Activated T-cell treated with anti-CD3 and anti-CD28 coated beads, Interleukin-2, amount 50 U/mL, for 1 hour (primary cell): ENCODE data around the gene ANKS1A.
"Not testable (repeated sequence)": the region's sequence is repeated elsewhere in the genome, so short reads cannot be mapped to it uniquely, and the experiment has no call there.

Source experiments
- DNase-seq: peaks from one replicate; pipeline ENCODE4 v3.0.0-alpha.2; 2020

The ANKS1A gene

DNA sequence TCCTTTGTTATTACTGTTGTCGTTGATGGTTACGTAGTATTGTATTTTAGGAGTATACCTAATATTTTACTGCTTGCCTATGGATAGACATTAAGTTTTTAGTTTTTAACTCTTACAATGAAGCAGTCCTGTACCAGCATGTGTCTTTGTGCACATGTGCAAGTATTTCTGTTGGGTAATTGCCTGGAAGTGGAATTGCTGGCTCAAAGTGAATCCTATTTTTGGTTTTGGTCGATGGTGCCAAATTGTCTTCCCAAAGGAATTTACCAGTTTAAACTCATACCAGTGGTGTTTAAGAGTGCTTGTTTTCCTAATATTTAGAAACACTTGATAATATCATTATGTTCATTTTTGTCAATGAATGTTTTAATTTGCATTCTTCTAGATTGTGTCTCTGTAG is 75.5 kb downstream of the ANKS1A start:
- no peak for DNase-seq

GRCh38 chr6:34967461-34967860 is 78.4 kb downstream of the ANKS1A start:
- DNase-seq = no peak

- DNase-seq = no peak
Measured at GRCh38 chr6:34969662-34970265, 80.7 kb downstream of the ANKS1A start.

DNA sequence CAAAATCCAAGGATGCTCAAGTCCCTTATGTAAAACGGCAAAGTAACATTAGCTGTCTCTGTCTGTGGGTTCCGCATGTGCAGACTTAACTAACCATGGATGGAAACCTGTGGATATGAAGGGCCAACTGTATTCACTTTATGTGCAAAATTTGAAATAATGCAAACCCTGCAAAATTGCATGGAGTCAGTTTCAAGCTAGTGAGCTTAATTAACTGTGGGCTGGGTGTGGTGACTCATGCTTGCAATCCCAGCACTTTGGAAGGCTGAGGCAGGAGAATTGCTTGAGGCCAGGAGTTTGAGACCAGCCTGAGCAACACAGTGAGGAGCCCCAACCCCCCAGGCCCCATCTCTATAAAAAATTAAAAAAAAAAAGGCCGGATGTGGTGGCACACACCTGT is 81.4 kb downstream of the ANKS1A start:
- no peak for DNase-seq

- DNase-seq = no peak
Measured at GRCh38 chr6:34970957-34971356, 81.9 kb downstream of the ANKS1A start.

DNA sequence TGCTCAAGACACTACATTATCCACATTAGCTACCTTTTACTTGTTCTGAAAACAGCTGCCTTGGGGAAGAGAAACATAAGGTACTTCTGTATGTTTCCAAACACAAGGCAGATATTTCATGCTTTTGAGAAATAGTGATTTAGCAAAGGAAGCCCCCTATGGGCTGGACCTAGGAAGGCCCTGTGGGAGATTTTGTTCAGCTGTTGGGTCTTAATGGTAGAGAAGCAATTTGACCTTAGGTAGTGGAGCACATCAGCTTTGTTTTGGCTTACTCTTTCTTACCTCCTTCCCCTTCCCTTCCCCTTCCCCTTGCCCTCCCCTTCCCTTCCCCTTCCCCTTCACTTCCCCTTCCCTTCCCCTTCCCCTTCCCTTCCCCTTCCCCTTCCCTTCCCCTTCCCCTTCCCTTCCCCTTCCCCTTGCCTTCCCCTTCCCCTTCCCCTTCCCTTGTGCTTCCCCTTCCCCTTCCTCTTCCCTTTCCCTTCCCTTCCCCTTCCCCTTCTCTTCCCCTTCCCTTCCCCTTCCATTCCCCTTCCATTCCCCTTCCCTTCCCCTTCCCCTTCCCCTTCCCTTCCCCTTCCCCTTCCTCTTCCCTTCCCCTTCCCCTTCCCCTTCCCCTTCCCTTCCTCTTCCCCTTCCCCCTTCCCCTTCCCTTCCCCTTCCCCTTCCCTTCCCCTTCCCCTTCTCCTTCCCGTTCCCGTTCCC is 84.6 kb downstream of the ANKS1A start:
- DNase-seq = no peak

- no peak for DNase-seq
Measured at GRCh38 chr6:34974249-34974642, 85.2 kb downstream of the ANKS1A start.

- DNase-seq = no peak
Measured at GRCh38 chr6:34976239-34976638, 87.2 kb downstream of the ANKS1A start.

GRCh38 chr6:34979218-34979617 is 90.2 kb downstream of the ANKS1A start:
- no peak for DNase-seq

- DNase-seq = no peak
Measured at GRCh38 chr6:34979994-34980393, 90.9 kb downstream of the ANKS1A start.

- DNase-seq = no peak
Measured at GRCh38 chr6:34981366-34981765, 92.3 kb downstream of the ANKS1A start.

- DNase-seq = no peak
Measured at GRCh38 chr6:34981951-34982350, 92.9 kb downstream of the ANKS1A start.

DNA sequence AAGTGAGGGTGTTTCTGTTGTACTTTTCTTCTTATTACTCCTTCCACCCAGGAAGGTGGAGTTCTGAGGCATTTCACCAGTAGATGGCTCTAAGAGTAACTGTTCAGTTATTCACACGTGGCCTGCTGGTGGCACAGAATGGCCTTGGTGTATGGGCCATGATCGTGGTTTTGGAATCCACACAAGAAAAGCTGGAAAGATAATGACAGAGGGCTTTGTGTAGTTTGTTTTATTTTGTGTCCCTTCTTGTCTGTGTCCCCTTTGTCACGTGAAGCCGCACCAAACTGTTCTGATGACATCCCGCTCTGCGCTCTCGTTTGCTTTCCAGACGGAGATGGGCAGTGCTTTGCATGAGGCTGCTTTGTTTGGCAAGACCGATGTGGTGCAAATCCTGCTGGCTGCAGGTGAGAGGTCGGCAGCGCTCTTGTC is 93.4 kb downstream of the ANKS1A start:
- DNase-seq = no peak

- no peak for DNase-seq
Measured at GRCh38 chr6:34984416-34984815, 95.4 kb downstream of the ANKS1A start.

GRCh38 chr6:34985236-34985635 is 96.2 kb downstream of the ANKS1A start:
- DNase-seq = no peak

GRCh38 chr6:34986845-34987246 is 97.8 kb downstream of the ANKS1A start:
- DNase-seq = peak; percentile 48

DNA sequence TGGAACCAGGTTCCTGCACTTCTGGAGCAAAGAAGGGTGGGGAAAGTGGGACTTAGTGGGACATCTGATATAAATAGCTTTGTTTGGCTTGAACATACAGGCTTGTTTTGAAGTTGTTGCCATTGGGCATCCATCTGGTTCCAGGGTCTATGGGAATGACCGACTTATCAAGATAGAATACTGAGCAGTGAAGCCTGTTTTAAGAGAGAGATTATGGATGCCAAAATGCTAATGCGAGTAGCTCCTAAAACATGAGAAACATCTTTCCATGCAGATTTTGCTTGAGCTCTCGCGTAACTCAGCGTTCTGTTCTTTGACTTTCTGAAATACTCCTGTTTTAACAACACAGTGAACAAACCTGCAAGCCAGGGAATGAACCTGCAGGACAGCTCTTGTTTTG is 98.5 kb downstream of the ANKS1A start:
- DNase-seq = no peak

- no peak for DNase-seq
Measured at GRCh38 chr6:34990971-34991560, 102.0 kb downstream of the ANKS1A start.

DNA sequence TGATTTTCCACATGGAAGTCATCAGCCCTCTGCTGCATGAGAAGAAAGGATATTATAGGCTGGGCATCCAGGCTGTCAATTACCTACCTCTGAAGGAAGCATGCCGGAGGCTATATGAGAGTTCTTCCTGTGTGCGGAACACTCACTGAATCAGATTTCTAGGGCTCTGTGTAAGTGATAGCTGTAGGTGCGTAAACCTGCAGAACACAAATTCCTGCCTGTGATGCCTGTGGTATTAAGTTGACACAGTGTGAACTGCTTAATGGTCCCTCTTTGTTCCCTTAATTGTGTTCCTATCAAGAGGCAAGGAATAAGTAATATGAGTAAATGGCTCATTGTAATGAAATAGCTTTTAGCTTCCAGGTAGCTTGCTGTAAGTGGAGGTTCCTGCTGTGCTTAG is 103.3 kb downstream of the ANKS1A start:
- DNase-seq = no peak

GRCh38 chr6:34993213-34993612 is 104.2 kb downstream of the ANKS1A start:
- DNase-seq = no peak

DNA sequence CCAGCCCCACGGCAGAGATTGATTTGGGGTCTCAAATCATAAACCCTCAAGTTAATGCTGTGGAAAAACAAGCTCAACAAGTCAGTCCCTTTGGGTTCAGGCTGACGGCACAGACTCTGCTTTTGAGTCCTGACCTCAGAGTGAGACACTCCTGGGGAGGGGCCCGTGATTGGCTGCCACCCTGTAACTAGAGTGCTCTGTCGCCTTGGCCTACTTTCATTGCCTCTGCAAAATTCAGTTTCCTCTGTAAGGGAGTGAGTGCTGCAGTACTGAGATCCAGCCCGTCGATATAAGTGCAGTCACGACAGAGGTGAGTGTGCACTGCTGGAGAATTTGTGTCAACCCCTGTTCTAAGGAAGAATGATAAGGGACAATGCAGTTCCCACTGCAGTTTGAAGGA is 105.6 kb downstream of the ANKS1A start:
- DNase-seq = no peak

DNA sequence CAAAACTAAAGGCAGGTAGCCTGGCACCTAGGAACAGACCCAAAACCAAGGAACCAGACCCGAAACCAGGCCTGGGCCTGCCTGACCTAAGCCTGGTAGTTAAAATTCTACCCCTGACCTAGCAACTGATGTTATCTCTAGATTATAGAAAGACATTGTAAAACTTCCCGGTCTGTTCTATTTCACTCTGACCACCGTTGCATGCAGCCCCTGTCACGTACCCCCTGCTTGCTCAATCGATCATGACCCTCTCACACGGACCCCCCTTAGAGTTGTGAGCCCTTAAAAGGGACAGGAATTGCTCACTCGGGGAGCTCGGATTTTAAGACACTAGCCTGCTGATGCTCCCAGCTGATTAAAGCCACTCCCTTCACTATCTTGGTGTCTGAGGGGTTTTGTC is 109.4 kb downstream of the ANKS1A start:
- not testable (repeated sequence) for DNase-seq

DNA sequence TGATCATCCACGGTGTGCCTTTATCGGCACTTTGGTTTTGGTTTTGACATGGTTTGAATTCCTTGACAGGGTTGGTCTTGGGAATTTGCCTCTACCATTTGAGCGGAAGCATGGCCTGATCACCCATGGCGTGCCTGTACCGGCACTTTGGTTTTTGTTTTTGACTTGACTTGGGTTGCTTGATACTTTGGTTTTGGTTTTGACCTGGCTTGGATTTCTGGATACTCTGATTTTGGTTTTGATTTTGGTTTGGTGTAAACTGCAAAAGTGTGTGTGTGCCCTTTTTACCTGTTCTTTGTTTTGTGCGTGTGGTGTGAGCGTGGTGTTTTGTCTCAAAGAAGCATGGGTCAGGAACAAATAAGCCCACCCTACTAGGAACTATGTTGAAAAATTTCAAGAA is 110.1 kb downstream of the ANKS1A start:
- DNase-seq = not testable (repeated sequence)

- DNase-seq = not testable (repeated sequence)
Measured at GRCh38 chr6:34999962-35000361, 110.9 kb downstream of the ANKS1A start.

GRCh38 chr6:35001349-35001748 is 112.3 kb downstream of the ANKS1A start:
- not testable (repeated sequence) for DNase-seq
